Liver (tissue), 9 donors: ENCODE results near the gene VWDE. TPM values are rescaled to one million over a fixed set of nuclear protein-coding genes. Genes with fewer than 3 reads are reported as not detected.

Experiments
- DNase-seq: peaks from one replicate; pipeline ENCODE4 v3.0.0-alpha.2; 2017; ENCODE audit warnings: low spot score
- H3K27ac ChIP-seq, 2 donors: one replicate each; pipeline ENCODE4 v1.7.0; 2013; ENCODE audit warnings: inconsistent platforms in 2 of 2, low read length in 2 of 2, control low read depth in 1 of 2, low read depth in 1 of 2, mild to moderate bottlenecking in 1 of 2
- H3K27me3 ChIP-seq, 4 donors: one replicate each; pipeline versions ENCODE4 v1.6.1 to v1.7.0; 2013; ENCODE audit warnings: low read length in 3 of 4, inconsistent platforms in 1 of 4, mild to moderate bottlenecking in 1 of 4, moderate library complexity in 1 of 4; ENCODE audit not compliant: control insufficient read depth in 4 of 4, insufficient read depth in 4 of 4
- H3K36me3 ChIP-seq, 4 donors: one replicate each; pipeline versions ENCODE4 v1.6.1 to v1.7.0; 2013; ENCODE audit warnings: low read length in 3 of 4, mild to moderate bottlenecking in 3 of 4, low read depth in 1 of 4, moderate library complexity in 1 of 4; ENCODE audit not compliant: control insufficient read depth in 4 of 4, insufficient read depth in 3 of 4
- H3K4me1 ChIP-seq, 4 donors: one replicate each; pipeline versions ENCODE4 v1.6.1 to v1.7.0; 2013; ENCODE audit warnings: low read length in 3 of 4, mild to moderate bottlenecking in 3 of 4, moderate library complexity in 1 of 4; ENCODE audit not compliant: control insufficient read depth in 4 of 4, insufficient read depth in 4 of 4
- H3K4me3 ChIP-seq, 3 donors: one replicate each; pipeline versions ENCODE4 v1.6.1 to v1.7.0; 2013; ENCODE audit warnings: low read length in 3 of 3, control low read depth in 1 of 3, low read depth in 1 of 3, mild to moderate bottlenecking in 1 of 3
- H3K9ac ChIP-seq, 2 donors: one replicate each; pipeline ENCODE4 v1.7.0; 2013; ENCODE audit warnings: low read length in 2 of 2, mild to moderate bottlenecking in 2 of 2, moderate library complexity in 2 of 2, control low read depth in 1 of 2, low read depth in 1 of 2
- H3K9me3 ChIP-seq, 4 donors: one replicate each; pipeline versions ENCODE4 v1.6.1 to v1.7.0; 2013; ENCODE audit warnings: low read length in 3 of 4; ENCODE audit not compliant: control insufficient read depth in 4 of 4
- ATF3 ChIP-seq: IDR thresholded peaks from 2 replicates; pipeline ENCODE4 v1.6.1; 2016; ENCODE audit warnings: antibody characterized with exemption
- EGR1 ChIP-seq, 2 donors: IDR thresholded peaks; 2 replicates each; pipeline ENCODE4 v1.6.1; 2016 to 2018; ENCODE audit warnings: antibody characterized with exemption in 2 of 2, low read depth in 2 of 2
- FOXA1 ChIP-seq: IDR thresholded peaks from 2 replicates; pipeline ENCODE4 v1.6.1; 2016; ENCODE audit warnings: antibody characterized with exemption
- FOXA2 ChIP-seq: IDR thresholded peaks from 2 replicates; pipeline ENCODE4 v1.6.1; 2016; ENCODE audit warnings: antibody characterized with exemption
- GABPA ChIP-seq, 2 donors: IDR thresholded peaks in 1 of 2; conservative IDR thresholded peaks in 1 of 2; 2 replicates each; pipeline ENCODE4 v1.6.1; 2016; ENCODE audit warnings: antibody characterized with exemption in 2 of 2, mild to moderate bottlenecking in 1 of 2, moderate library complexity in 1 of 2
- HNF4A ChIP-seq, 2 donors: conservative IDR thresholded peaks; 2 replicates each; pipeline ENCODE4 v1.6.1; 2016; ENCODE audit warnings: antibody characterized with exemption in 2 of 2, mild to moderate bottlenecking in 2 of 2
- HNF4G ChIP-seq: IDR thresholded peaks from 2 replicates; pipeline ENCODE4 v1.6.1; 2016; ENCODE audit warnings: antibody characterized with exemption
- JUND ChIP-seq, 2 donors: IDR thresholded peaks; 2 replicates each; pipeline ENCODE4 v1.6.1; 2016; ENCODE audit warnings: antibody characterized with exemption in 2 of 2
- MAX ChIP-seq: IDR thresholded peaks from 2 replicates; pipeline ENCODE4 v1.6.1; 2016; ENCODE audit warnings: antibody characterized with exemption
- NR2F2 ChIP-seq: IDR thresholded peaks from 2 replicates; pipeline ENCODE4 v1.6.1; 2016; ENCODE audit warnings: antibody characterized with exemption
- RAD21 ChIP-seq, 2 donors: IDR thresholded peaks; 2 replicates each; pipeline ENCODE4 v1.6.1; 2016; ENCODE audit warnings: antibody characterized with exemption in 2 of 2, mild to moderate bottlenecking in 2 of 2
- REST ChIP-seq: IDR thresholded peaks from 2 replicates; pipeline ENCODE4 v1.6.1; 2016; ENCODE audit warnings: antibody characterized with exemption, mild to moderate bottlenecking
- RXRA ChIP-seq, 2 donors: IDR thresholded peaks; 2 replicates each; pipeline ENCODE4 v1.6.1; 2017 to 2018; ENCODE audit warnings: antibody characterized with exemption in 2 of 2, mild to moderate bottlenecking in 1 of 2
- SP1 ChIP-seq: IDR thresholded peaks from 2 replicates; pipeline ENCODE4 v1.6.1; 2018; ENCODE audit warnings: antibody characterized with exemption, mild to moderate bottlenecking
- TAF1 ChIP-seq: conservative IDR thresholded peaks from 2 replicates; pipeline ENCODE4 v1.6.1; 2016; ENCODE audit warnings: antibody characterized with exemption, mild to moderate bottlenecking
- YY1 ChIP-seq: IDR thresholded peaks from 2 replicates; pipeline ENCODE4 v1.6.1; 2016; ENCODE audit warnings: antibody characterized with exemption, mild to moderate bottlenecking
- WGBS: extraction: QIAGEN DNeasy Blood & Tissue Kit; methylation state at CpG from one replicate; pipeline ENCODE4 v1.1.7; 2013; 5-methylcytosine and 5-hydroxymethylcytosine counted together
- polyA plus RNA-seq, 2 donors: library from polyadenylated mRNA; stranded (reverse) in 1 of 2; unstranded in 1 of 2; fragments of 200-250 nt in 1 of 2; fragments of >200 nt in 1 of 2; fragmentation: Nextera tagmentation in 1 of 2; extraction: Ambion mirVana in 1 of 2; gene quantifications; one replicate each; pipeline versions ENCODE4 v1.2.1 to v1.2.3, GENCODE V29; 2013 to 2015
- total RNA-seq, 2 donors: library from RNA; depleted of rRNA; stranded (reverse); fragments of >200 nt; gene quantifications; one replicate each; pipeline ENCODE4 v1.2.3, GENCODE V29; 2014
- TF ChIP-seq, protein P1 (sequence below): IDR thresholded peaks from 2 replicates; pipeline ENCODE4 v1.6.1; 2016; ENCODE audit warnings: antibody characterized with exemption
- TF ChIP-seq, protein P2 (sequence below): fragments of 150-350 bp; IDR thresholded peaks from 2 replicates; pipeline ENCODE4 v1.5.1; 2017; ENCODE audit warnings: improper control_type of control experiment, low read depth, low read length; ENCODE audit not compliant: missing input control
- donor health status: healthy.
- donor health status: healthy.
- donor health status: healthy.
- donor health status: healthy.
- donor health status: healthy.

The VWDE gene
- total and polyA plus RNA-seq, 4 donors: 0.05 to 0.59 (median 0.12) TPM

GRCh38 chr7:12303495-12303894 is 100.2 kb downstream of the VWDE start:
- Histone ChIP-seq H3K4me3 (no peak overlapping the region), H3K9ac (no peak overlapping the region), H3K27ac (no peak overlapping the region), H3K36me3 (no peaks in the 10 kb centered on the region), H3K27me3 (no peaks in the 10 kb centered on the region), H3K9me3 (no peaks in the 10 kb centered on the region), H3K4me1 (no peaks in the 10 kb centered on the region)
- TF ChIP-seq EGR1 (IDR thresholded peaks at IDR 0.05; ENCODE audit: low read depth in 2 of 2): no peak
- TF ChIP-seq ATF3: no peak
- TF ChIP-seq NR2F2: no peak
- TF ChIP-seq FOXA2: no peak
- TF ChIP-seq, protein P1, sequence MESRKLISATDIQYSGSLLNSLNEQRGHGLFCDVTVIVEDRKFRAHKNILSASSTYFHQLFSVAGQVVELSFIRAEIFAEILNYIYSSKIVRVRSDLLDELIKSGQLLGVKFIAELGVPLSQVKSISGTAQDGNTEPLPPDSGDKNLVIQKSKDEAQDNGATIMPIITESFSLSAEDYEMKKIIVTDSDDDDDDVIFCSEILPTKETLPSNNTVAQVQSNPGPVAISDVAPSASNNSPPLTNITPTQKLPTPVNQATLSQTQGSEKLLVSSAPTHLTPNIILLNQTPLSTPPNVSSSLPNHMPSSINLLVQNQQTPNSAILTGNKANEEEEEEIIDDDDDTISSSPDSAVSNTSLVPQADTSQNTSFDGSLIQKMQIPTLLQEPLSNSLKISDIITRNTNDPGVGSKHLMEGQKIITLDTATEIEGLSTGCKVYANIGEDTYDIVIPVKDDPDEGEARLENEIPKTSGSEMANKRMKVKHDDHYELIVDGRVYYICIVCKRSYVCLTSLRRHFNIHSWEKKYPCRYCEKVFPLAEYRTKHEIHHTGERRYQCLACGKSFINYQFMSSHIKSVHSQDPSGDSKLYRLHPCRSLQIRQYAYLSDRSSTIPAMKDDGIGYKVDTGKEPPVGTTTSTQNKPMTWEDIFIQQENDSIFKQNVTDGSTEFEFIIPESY: no peak
- 81% methylated on average over 4 of the region's 4 CpGs for WGBS
- no peak for DNase-seq

- Histone ChIP-seq H3K27ac (no peak overlapping the region), H3K27me3 (no peaks in the 10 kb centered on the region), H3K4me1 (no peaks in the 10 kb centered on the region), H3K9ac (no peak overlapping the region), H3K4me3 (no peak overlapping the region), H3K9me3 (no peaks in the 10 kb centered on the region), H3K36me3 (no peaks in the 10 kb centered on the region)
- 72% methylated on average over 2 of the region's 2 CpGs for WGBS
- no peak for DNase-seq
- TF ChIP-seq RXRA (IDR thresholded peaks at IDR 0.05) (no peak), REST (no peak), FOXA2 (no peak), TAF1 (no peak), FOXA1 (no peak), ATF3 (no peak), HNF4G (no peak), YY1 (no peak), HNF4A (conservative IDR thresholded peaks at IDR 0.05) (no peak), JUND (IDR thresholded peaks at IDR 0.05) (no peak), SP1 (no peak), EGR1 (IDR thresholded peaks at IDR 0.05; ENCODE audit: low read depth in 2 of 2) (no peak), RAD21 (IDR thresholded peaks at IDR 0.05) (no peak), NR2F2 (no peak), MAX (no peak), GABPA (IDR thresholded peaks at IDR 0.05 in 1 of 2, conservative IDR thresholded peaks at IDR 0.05 in 1 of 2) (no peak)
- TF ChIP-seq, protein P2, sequence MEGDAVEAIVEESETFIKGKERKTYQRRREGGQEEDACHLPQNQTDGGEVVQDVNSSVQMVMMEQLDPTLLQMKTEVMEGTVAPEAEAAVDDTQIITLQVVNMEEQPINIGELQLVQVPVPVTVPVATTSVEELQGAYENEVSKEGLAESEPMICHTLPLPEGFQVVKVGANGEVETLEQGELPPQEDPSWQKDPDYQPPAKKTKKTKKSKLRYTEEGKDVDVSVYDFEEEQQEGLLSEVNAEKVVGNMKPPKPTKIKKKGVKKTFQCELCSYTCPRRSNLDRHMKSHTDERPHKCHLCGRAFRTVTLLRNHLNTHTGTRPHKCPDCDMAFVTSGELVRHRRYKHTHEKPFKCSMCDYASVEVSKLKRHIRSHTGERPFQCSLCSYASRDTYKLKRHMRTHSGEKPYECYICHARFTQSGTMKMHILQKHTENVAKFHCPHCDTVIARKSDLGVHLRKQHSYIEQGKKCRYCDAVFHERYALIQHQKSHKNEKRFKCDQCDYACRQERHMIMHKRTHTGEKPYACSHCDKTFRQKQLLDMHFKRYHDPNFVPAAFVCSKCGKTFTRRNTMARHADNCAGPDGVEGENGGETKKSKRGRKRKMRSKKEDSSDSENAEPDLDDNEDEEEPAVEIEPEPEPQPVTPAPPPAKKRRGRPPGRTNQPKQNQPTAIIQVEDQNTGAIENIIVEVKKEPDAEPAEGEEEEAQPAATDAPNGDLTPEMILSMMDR: no peak
- TF ChIP-seq, protein P1: no peak
Observed at GRCh38 chr7:12303062-12303461, 100.6 kb downstream of the VWDE start.
